Measurements from ENCODE around the gene TCHHL1. TPM values are rescaled to one million over a fixed set of nuclear protein-coding genes. Genes with fewer than 3 reads are reported as not detected.

The TCHHL1 gene
- total RNA-seq, 1 donor from 2014 or later, result not detected

DNA sequence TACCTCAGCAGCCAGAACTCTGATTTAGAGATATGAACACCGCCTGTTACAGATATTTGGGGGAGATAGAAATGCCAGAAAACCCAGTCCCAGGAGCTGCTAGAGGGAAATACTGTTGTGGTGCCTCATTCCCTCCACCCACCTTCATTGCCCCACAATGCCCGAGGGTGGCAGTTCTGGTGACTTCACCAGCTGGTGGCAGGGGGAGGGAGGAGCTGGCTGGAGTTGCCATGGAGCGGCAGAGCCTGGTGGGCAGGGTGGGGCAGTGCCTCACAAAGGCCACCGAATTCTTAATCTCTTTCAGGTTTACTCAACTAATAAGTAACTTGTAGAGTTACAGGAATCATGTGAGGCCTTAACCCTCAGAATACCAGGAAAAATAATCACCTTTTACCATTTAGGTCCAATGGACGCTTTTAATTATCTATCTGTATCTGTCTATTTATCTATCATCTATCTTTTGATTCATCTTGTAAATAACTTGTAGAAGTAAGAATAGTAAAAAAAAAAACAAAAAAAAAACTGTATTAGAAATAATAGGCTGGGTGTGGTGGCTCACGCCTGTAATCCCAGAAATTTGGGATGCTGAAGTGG lies 40.4 kb downstream of the TCHHL1 start:
- no peak for TF ChIP-seq CTCF (conservative IDR thresholded peaks at IDR 0.05; ENCODE audit: low read depth, low read length)
- DNase-seq (ENCODE audit: low read depth), result peak; percentile 67
- peak overlapping the region; percentile 37 for H3K4me3 ChIP-seq (ENCODE audit: low read depth, low read length)

DNA sequence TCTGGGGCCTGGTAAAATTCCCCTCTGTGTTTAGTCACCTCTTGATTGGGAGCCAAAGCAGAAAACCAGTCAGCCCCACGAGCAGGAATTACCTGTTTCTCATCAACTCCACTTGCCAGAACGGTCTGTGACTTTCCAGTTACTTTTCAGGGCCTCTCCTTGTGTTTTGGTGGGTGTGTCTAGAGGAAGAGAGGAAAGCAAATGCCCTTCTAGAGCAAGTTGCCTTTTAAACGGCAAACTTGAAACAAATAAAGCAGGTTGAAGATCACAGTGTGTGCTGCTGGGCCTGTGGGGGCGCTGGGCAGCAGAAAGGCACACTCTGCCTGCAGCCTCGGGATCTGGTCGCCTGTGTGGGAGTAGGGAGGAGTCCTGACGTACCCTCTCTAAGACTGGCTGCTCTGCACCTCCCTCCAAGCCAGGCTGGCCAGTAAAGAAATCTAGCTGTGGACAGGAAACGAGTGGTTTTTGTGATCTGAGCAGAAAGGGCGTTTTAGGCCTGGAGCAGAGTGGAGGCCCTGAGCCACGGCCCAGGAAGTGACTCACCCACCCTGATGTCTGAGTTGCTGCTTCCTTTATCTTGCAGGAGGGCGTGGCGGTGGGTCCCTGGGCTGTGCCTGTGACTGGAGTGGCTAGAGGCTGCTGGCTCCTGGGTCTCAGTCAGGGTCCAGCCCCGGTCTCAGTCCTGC lies 41.0 kb downstream of the TCHHL1 start:
- peak overlapping the region; percentile 55 for H3K4me3 ChIP-seq (ENCODE audit: low read depth, low read length)
- DNase-seq (ENCODE audit: low read depth), result peak; percentile 95
- TF ChIP-seq CTCF (conservative IDR thresholded peaks at IDR 0.05; ENCODE audit: low read depth, low read length), result peak; percentile 56

GRCh38 chr1:152047413-152047729 lies 41.5 kb downstream of the TCHHL1 start:
- peak overlapping the region; percentile 55 for H3K4me3 ChIP-seq (ENCODE audit: low read depth, low read length)
- no peak for TF ChIP-seq CTCF (conservative IDR thresholded peaks at IDR 0.05; ENCODE audit: low read depth, low read length)
- DNase-seq (ENCODE audit: low read depth), result no peak

- no peak overlapping the region for H3K4me3 ChIP-seq (ENCODE audit: low read depth, low read length)
- DNase-seq (ENCODE audit: low read depth), result no peak
- no peak for TF ChIP-seq CTCF (conservative IDR thresholded peaks at IDR 0.05; ENCODE audit: low read depth, low read length)
Observed at GRCh38 chr1:152044386-152044785, 44.5 kb downstream of the TCHHL1 start.

- DNase-seq (ENCODE audit: low read depth), result no peak
- H3K4me3 ChIP-seq (ENCODE audit: low read depth, low read length), result no peak overlapping the region
- no peak for TF ChIP-seq CTCF (conservative IDR thresholded peaks at IDR 0.05; ENCODE audit: low read depth, low read length)
Observed at GRCh38 chr1:152043870-152044269, 45.0 kb downstream of the TCHHL1 start.

GRCh38 chr1:152042030-152042429 lies 46.8 kb downstream of the TCHHL1 start:
- H3K4me3 ChIP-seq (ENCODE audit: low read depth, low read length), result no peak overlapping the region
- no peak for DNase-seq (ENCODE audit: low read depth)
- no peak for TF ChIP-seq CTCF (conservative IDR thresholded peaks at IDR 0.05; ENCODE audit: low read depth, low read length)

DNA sequence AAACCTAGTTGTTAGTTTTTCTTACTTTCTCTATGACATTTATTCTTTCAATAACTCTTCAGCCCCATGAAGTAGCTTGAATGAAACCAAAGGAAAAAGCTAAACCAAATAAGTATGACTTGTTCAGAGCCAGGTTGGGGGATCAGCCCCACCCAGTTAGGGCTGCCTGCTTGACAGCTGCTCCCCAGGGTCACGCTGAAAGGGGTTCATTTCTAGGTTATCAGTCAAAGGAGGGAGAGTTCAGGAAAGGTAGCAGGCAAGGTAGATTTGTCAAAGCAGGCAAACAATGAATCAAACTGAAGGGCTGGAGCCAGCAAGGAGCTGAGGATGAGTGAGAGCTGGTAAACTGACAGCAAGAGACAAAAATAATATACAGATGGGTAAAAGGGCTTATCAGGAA lies 49.0 kb downstream of the TCHHL1 start:
- no peak for DNase-seq (ENCODE audit: low read depth)
- TF ChIP-seq CTCF (conservative IDR thresholded peaks at IDR 0.05; ENCODE audit: low read depth, low read length), result no peak
- no peak overlapping the region for H3K4me3 ChIP-seq (ENCODE audit: low read depth, low read length)
